CD8-positive, alpha-beta memory T cell (primary cell): ENCODE results near the gene SUSD2. TPM values are rescaled to one million over a fixed set of nuclear protein-coding genes. Genes with fewer than 3 reads are reported as not detected.

Experiments used
- CTCF ChIA-PET: fragments of 350-600 bp; sonication (Branson Sonifier 250); formaldehyde crosslinking; loops from one replicate; lab custom pipeline; 2021; ENCODE audit warnings: antibody characterized with exemption; lab: Charles Lee
- POLR2A ChIA-PET: fragments of 350-600 bp; sonication (Branson Sonifier 250); formaldehyde crosslinking; loops from one replicate; lab custom pipeline; 2021; ENCODE audit warnings: antibody characterized with exemption; lab: Charles Lee
- DNase-seq, 5 donors: peaks; one replicate each; pipeline versions ENCODE4 v3.0.0 to v3.0.0-alpha.2; 2020 to 2022; ENCODE audit warnings: mixed read lengths in 1 of 5
- H3K27ac ChIP-seq: one replicate; pipeline ENCODE4 v1.7.0; 2013; ENCODE audit warnings: low read depth, mild to moderate bottlenecking, low read length, moderate library complexity
- H3K27me3 ChIP-seq: 2 replicates; pipeline ENCODE4 v1.7.0; 2013; ENCODE audit warnings: low read length, mild to moderate bottlenecking; ENCODE audit not compliant: insufficient read depth, poor library complexity, severe bottlenecking
- H3K36me3 ChIP-seq: 2 replicates; pipeline ENCODE4 v1.7.0; 2013; ENCODE audit warnings: mild to moderate bottlenecking, low read length, moderate library complexity; ENCODE audit not compliant: insufficient read depth
- H3K4me1 ChIP-seq: 2 replicates; pipeline ENCODE4 v1.7.0; 2013; ENCODE audit warnings: mild to moderate bottlenecking, low read length, moderate library complexity; ENCODE audit not compliant: insufficient read depth
- H3K4me3 ChIP-seq: 2 replicates; pipeline ENCODE4 v1.7.0; 2013; ENCODE audit warnings: mild to moderate bottlenecking, low read length
- H3K9me3 ChIP-seq: 2 replicates; pipeline ENCODE4 v1.7.0; 2013; ENCODE audit warnings: mild to moderate bottlenecking, low read length
- H3K27ac Mint-ChIP-seq, 8 donors: one replicate each; pipeline ENCODE4 v1.8.0; 2020 to 2021; ENCODE audit warnings: mixed read lengths in 8 of 8, mild to moderate bottlenecking in 6 of 8, inconsistent platforms in 3 of 8, moderate library complexity in 3 of 8
- H3K27me3 Mint-ChIP-seq, 2 donors: one replicate each; pipeline ENCODE4 v1.8.0; 2020 to 2021; ENCODE audit warnings: mixed read lengths in 2 of 2, mild to moderate bottlenecking in 1 of 2, moderate library complexity in 1 of 2
- H3K36me3 Mint-ChIP-seq, 3 donors: one replicate each; pipeline ENCODE4 v1.8.0; 2020 to 2021; ENCODE audit warnings: mixed read lengths in 3 of 3, inconsistent platforms in 1 of 3, mild to moderate bottlenecking in 1 of 3
- H3K4me1 Mint-ChIP-seq, 3 donors: one replicate each; pipeline ENCODE4 v1.8.0; 2020 to 2021; ENCODE audit warnings: mixed read lengths in 3 of 3, inconsistent platforms in 1 of 3, mild to moderate bottlenecking in 1 of 3
- H3K4me3 Mint-ChIP-seq, 7 donors: one replicate each; pipeline ENCODE4 v1.8.0; 2020 to 2021; ENCODE audit warnings: mixed read lengths in 7 of 7, mild to moderate bottlenecking in 6 of 7, moderate library complexity in 4 of 7, inconsistent platforms in 2 of 7
- H3K9me3 Mint-ChIP-seq, 5 donors: one replicate each; pipeline ENCODE4 v1.8.0; 2020 to 2022; ENCODE audit warnings: mixed read lengths in 5 of 5, mild to moderate bottlenecking in 3 of 5, moderate library complexity in 2 of 5, inconsistent platforms in 1 of 5
- polyA plus RNA-seq: library from polyadenylated mRNA; unstranded; fragments of 300-500 nt; fragmentation: Illumina TruSeq; gene quantifications from one replicate; pipeline ENCODE4 v1.2.3, GENCODE V29; 2021
- total RNA-seq, 2 experiments: library from RNA; stranded (reverse); gene quantifications; one replicate each; pipeline ENCODE4 v1.2.3, GENCODE V29; 2021

Gene SUSD2
- total and polyA plus RNA-seq, 3 experiments from 2014 or later, result 0.31 to 0.48 TPM; not detected in 1

DNA sequence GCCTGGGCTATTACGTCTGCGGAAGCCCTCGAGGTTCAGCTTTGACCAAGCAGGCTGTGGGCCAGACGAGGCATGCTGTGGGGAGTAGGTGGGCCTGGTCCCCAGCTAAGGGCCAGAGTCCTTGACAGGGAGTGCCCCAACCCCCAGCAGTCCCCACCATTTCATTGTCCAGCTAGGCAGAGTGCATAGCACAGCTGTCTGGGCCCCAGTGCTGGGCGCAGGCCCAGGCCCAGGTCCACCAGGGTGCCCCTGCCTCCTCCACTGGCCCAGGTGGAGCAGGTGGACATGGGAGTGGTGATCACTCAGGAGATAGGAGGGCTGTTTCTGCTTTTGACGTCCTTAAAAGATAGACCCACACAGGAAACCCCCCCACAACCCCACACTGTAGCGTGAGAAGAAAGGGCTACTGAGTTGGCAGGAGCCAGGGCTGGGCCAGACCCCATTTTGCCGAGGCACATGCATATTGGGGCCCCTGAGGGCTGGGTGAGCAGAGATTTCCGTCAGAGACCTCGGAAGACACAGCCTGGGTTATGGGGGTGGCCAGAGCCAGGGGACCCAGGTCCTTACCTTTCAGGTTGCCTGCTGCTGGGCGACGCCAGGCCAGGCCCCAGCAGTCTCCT is 11.7 kb upstream of the SUSD2 start:
- H3K36me3 ChIP-seq, result peaks cover 47% of the 10 kb centered on the region
- no peaks in the 10 kb centered on the region for H3K27me3 ChIP-seq
- CTCF ChIA-PET, result interaction anchor here (5.6 kb wide), 1 partner anchor 13 kb away, joined by 33 read pairs; no protein-coding TSS in a partner anchor
- no peak overlapping the region for H3K27ac ChIP-seq
- H3K9me3 Mint-ChIP-seq, result no peaks in the 10 kb centered on the region
- DNase-seq, result peak in 1 of 5 donors; percentile 39
- H3K4me1 ChIP-seq, result no peaks in the 10 kb centered on the region
- peaks cover 0 to 86% (median 4%) of the 10 kb centered on the region in 3 donors for H3K36me3 Mint-ChIP-seq
- H3K9me3 ChIP-seq, result no peaks in the 10 kb centered on the region
- peak overlapping the region in 5 of 8 donors; percentile 19 to 84 (median 51) for H3K27ac Mint-ChIP-seq
- H3K4me3 Mint-ChIP-seq, result peak overlapping the region in 1 of 7 donors; percentile 15
- H3K27me3 Mint-ChIP-seq, result no peaks in the 10 kb centered on the region
- peaks cover 0 to 10% (median 6%) of the 10 kb centered on the region in 3 donors for H3K4me1 Mint-ChIP-seq
- POLR2A ChIA-PET, result no interaction called here
- no peak overlapping the region for H3K4me3 ChIP-seq

DNA sequence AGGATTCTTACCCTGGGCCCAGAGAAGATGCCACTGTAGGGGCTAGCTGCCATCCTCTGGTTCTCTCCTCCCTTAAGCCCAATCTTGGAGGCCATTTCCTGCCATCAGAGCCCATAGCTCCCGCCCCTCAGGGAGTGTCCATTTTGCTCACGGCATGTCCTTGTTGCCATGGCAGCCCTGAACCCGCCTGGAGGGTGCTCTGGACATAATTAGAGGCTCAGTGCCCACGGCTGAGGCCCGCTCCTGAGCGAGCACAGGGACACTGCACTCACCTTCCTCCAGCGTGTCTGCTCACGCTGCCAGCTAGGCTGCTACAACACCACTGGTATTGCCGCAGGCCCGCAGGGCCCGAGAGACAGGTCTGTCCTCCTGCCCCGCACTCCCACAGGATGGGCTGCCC is 11.1 kb upstream of the SUSD2 start:
- Histone ChIP-seq H3K4me3 (no peak overlapping the region), H3K36me3 (peaks cover 43% of the 10 kb centered on the region), H3K27me3 (no peaks in the 10 kb centered on the region), H3K9me3 (no peaks in the 10 kb centered on the region), H3K27ac (no peak overlapping the region), H3K4me1 (no peaks in the 10 kb centered on the region)
- no peaks in the 10 kb centered on the region for H3K27me3 Mint-ChIP-seq
- no peak overlapping the region for H3K4me3 Mint-ChIP-seq
- peak overlapping the region in 1 of 8 donors; percentile 41 for H3K27ac Mint-ChIP-seq
- H3K9me3 Mint-ChIP-seq, result no peaks in the 10 kb centered on the region
- DNase-seq, result no peak
- peaks cover 0 to 86% (median 4%) of the 10 kb centered on the region in 3 donors for H3K36me3 Mint-ChIP-seq
- ChIA-PET CTCF (interaction anchor here (8.0 kb wide), 1 partner anchor 13 kb away, joined by 68 read pairs; no protein-coding TSS in a partner anchor), POLR2A (no interaction called here)
- peaks cover 0 to 9% (median 6%) of the 10 kb centered on the region in 3 donors for H3K4me1 Mint-ChIP-seq

GRCh38 chr22:24170632-24171031 is 10.7 kb upstream of the SUSD2 start:
- Histone ChIP-seq H3K27me3 (no peaks in the 10 kb centered on the region), H3K27ac (no peak overlapping the region), H3K4me1 (no peaks in the 10 kb centered on the region), H3K36me3 (peaks cover 43% of the 10 kb centered on the region), H3K4me3 (no peak overlapping the region), H3K9me3 (no peaks in the 10 kb centered on the region)
- no peak overlapping the region for H3K4me3 Mint-ChIP-seq
- peaks cover 0 to 85% (median 4%) of the 10 kb centered on the region in 3 donors for H3K36me3 Mint-ChIP-seq
- H3K9me3 Mint-ChIP-seq, result no peaks in the 10 kb centered on the region
- H3K27ac Mint-ChIP-seq, result peak overlapping the region in 2 of 8 donors; percentile 8 to 41
- H3K27me3 Mint-ChIP-seq, result no peaks in the 10 kb centered on the region
- DNase-seq, result no peak
- peaks cover 0 to 8% (median 6%) of the 10 kb centered on the region in 3 donors for H3K4me1 Mint-ChIP-seq
- CTCF ChIA-PET, result interaction anchor here (2.6 to 8.0 kb wide), 2 partner anchors 14 to 37 kb away, joined by 14 to 68 read pairs; no protein-coding TSS in a partner anchor
- POLR2A ChIA-PET, result no interaction called here

- no peaks in the 10 kb centered on the region for H3K27me3 ChIP-seq
- H3K9me3 Mint-ChIP-seq, result no peaks in the 10 kb centered on the region
- no peak overlapping the region for H3K27ac ChIP-seq
- DNase-seq, result no peak
- H3K27me3 Mint-ChIP-seq, result no peaks in the 10 kb centered on the region
- peaks cover 35% of the 10 kb centered on the region for H3K36me3 ChIP-seq
- H3K4me1 ChIP-seq, result no peaks in the 10 kb centered on the region
- H3K36me3 Mint-ChIP-seq, result peaks cover 0 to 82% (median 4%) of the 10 kb centered on the region in 3 donors
- H3K27ac Mint-ChIP-seq, result peak overlapping the region in 4 of 8 donors; percentile 23 to 47 (median 37)
- H3K9me3 ChIP-seq, result no peaks in the 10 kb centered on the region
- peaks cover 0 to 8% (median 6%) of the 10 kb centered on the region in 3 donors for H3K4me1 Mint-ChIP-seq
- POLR2A ChIA-PET, result no interaction called here
- no peak overlapping the region for H3K4me3 Mint-ChIP-seq
- CTCF ChIA-PET, result interaction anchor here (2.6 to 8.0 kb wide), 2 partner anchors 15 to 39 kb away, joined by 14 to 68 read pairs; no protein-coding TSS in a partner anchor
- no peak overlapping the region for H3K4me3 ChIP-seq
Measured at GRCh38 chr22:24171822-24172221, 9.5 kb upstream of the SUSD2 start.

- Histone ChIP-seq H3K27ac (no peak overlapping the region), H3K9me3 (no peaks in the 10 kb centered on the region), H3K4me3 (no peak overlapping the region), H3K4me1 (no peaks in the 10 kb centered on the region), H3K27me3 (no peaks in the 10 kb centered on the region), H3K36me3 (peaks cover 18% of the 10 kb centered on the region)
- Mint-ChIP-seq H3K4me3 (no peak overlapping the region), H3K9me3 (no peaks in the 10 kb centered on the region), H3K4me1 (no peaks in the 10 kb centered on the region), H3K27me3 (no peaks in the 10 kb centered on the region), H3K27ac (peak overlapping the region in 6 of 8 donors; percentile 42 to 93 (median 64)), H3K36me3 (peaks cover 0 to 75% (median 0%) of the 10 kb centered on the region in 3 donors)
- ChIA-PET POLR2A (interaction anchor here (2.2 kb wide), 1 partner anchor 42 kb away, joined by 6 read pairs; no protein-coding TSS in a partner anchor), CTCF (interaction anchor here (0.6 to 8.0 kb wide), 21 partner anchors 9 to 147 kb away, joined by 3 to 72 read pairs (median 5); no protein-coding TSS in a partner anchor)
- DNase-seq, result peak; percentile 39 to 78 (median 49)
Measured at GRCh38 chr22:24175160-24175808, 6.0 kb upstream of the SUSD2 start.

- DNase-seq, result no peak
- H3K36me3 ChIP-seq, result peaks cover 18% of the 10 kb centered on the region
- H3K4me1 ChIP-seq, result no peaks in the 10 kb centered on the region
- ChIA-PET POLR2A (no interaction called here), CTCF (interaction anchor here (1.4 to 8.0 kb wide), 9 partner anchors 11 to 69 kb away, joined by 3 to 72 read pairs (median 13); no protein-coding TSS in a partner anchor)
- no peak overlapping the region for H3K4me3 Mint-ChIP-seq
- H3K27me3 Mint-ChIP-seq, result no peaks in the 10 kb centered on the region
- H3K4me3 ChIP-seq, result no peak overlapping the region
- H3K9me3 Mint-ChIP-seq, result no peaks in the 10 kb centered on the region
- H3K27me3 ChIP-seq, result no peaks in the 10 kb centered on the region
- H3K27ac Mint-ChIP-seq, result no peak overlapping the region
- H3K27ac ChIP-seq, result no peak overlapping the region
- peaks cover 0 to 70% (median 0%) of the 10 kb centered on the region in 3 donors for H3K36me3 Mint-ChIP-seq
- H3K9me3 ChIP-seq, result no peaks in the 10 kb centered on the region
- H3K4me1 Mint-ChIP-seq, result no peaks in the 10 kb centered on the region
Measured at GRCh38 chr22:24176040-24176439, 5.2 kb upstream of the SUSD2 start.

DNA sequence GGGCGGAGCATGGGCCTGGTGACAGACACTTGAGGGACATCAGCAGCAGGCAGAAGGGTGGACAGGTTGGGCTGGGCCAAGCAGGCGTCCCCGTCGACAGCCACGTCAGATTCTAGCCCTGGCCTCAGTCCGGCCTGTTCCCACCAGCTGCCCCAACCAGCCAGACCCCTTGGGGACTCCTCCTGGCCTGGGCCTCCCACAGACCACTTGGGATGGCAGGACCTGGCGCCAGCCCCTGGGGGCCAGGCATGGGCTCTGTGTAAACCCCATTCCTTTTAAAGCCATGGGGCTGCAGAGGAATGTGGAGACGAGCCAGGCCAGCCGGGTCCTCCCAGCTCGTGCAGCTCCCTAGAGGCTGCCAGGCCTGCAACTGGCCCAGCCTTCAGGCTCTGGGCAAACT is 4.7 kb upstream of the SUSD2 start:
- Mint-ChIP-seq H3K27me3 (no peaks in the 10 kb centered on the region), H3K9me3 (no peaks in the 10 kb centered on the region), H3K4me3 (no peak overlapping the region), H3K27ac (no peak overlapping the region), H3K4me1 (no peaks in the 10 kb centered on the region), H3K36me3 (peaks cover 0 to 64% (median 0%) of the 10 kb centered on the region in 3 donors)
- H3K27ac ChIP-seq, result no peak overlapping the region
- no peaks in the 10 kb centered on the region for H3K9me3 ChIP-seq
- H3K4me1 ChIP-seq, result no peaks in the 10 kb centered on the region
- peaks cover 18% of the 10 kb centered on the region for H3K36me3 ChIP-seq
- no peak for DNase-seq
- ChIA-PET POLR2A (no interaction called here), CTCF (interaction anchor here (3.6 to 8.0 kb wide), 3 partner anchors 20 to 70 kb away, joined by 25 to 72 read pairs (median 68); no protein-coding TSS in a partner anchor)
- H3K4me3 ChIP-seq, result no peak overlapping the region
- no peaks in the 10 kb centered on the region for H3K27me3 ChIP-seq
